Stimulated activated CD8-positive, alpha-beta memory T cell treated with anti-CD3 and anti-CD28 coated beads, Interleukin-7, amount 100 ng/mL, for 24 hours (primary cell): ENCODE measurements around the gene FAM149B1.

Source experiments
- DNase-seq: peaks from one replicate; pipeline ENCODE4 v3.0.0-alpha.2; 2020; ENCODE audit warnings: low read depth

The FAM149B1 gene

DNA sequence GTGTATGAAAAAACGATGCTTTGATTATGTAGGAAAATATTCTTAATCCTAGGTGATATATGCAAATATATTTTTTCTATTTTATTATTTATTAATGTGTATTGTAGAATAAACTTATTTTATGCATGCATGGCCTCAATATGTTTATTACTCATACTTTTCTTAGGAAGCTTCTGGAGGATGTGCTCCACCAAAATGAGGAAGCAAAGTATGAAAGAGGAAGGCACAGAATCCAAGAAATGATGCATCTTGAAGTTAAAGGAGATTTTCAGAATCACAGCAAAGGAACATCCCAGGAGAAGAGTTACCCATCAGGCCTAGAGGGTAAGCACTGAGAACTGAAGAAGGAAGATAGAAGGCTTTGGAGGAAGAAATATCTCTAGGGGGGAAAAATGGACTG is 119.5 kb downstream of the FAM149B1 start:
- no peak for DNase-seq

DNA sequence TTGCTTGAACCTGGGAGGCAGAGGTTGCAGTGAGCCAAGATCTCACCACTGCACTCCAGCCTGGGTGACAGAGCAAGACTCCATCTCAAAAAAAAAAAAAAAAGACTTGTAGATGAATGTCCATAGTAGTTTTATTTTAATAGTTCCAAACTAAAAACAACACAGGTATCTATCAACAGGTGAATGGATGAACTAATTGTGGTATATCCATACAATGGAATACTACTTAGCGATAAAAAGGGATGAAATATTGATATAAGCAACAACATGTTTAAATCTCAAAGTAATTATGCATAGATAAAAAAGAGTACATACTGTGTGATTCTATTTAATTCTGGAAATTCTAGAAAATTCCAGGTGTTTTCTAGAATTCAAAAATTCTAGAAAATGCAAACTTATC is 122.0 kb downstream of the FAM149B1 start:
- no peak for DNase-seq

DNA sequence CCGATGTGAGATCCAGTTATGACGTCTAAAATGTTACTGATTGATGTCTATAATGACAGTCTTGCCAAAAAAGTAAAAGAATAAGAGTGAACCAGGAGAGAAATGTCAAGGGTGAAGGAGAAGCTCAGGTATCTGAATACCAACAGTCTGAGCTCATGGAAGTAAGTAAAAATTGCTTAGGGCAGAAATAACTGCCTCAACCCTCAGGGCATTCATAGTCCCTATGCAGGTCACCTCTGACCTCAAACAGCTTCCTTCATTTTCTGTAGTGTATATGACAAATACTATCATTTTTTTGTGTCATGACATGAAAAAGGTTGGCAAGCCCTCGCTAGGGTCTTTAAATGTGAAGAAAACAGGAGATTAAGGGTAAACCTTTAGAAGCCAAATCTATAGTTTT is 125.5 kb downstream of the FAM149B1 start:
- DNase-seq = no peak
